Hypothalamus (tissue), 51 donors: Measurements from ENCODE around the gene KRT4.

Source experiments
- DNase-seq, 51 donors: peaks; one replicate each; lab custom pipeline; 2025; lab: John Stamatoyannopoulos, UW

The KRT4 gene

GRCh38 chr12:52759218-52759617, 54.7 kb downstream of the KRT4 start:
- DNase-seq: no peak

DNA sequence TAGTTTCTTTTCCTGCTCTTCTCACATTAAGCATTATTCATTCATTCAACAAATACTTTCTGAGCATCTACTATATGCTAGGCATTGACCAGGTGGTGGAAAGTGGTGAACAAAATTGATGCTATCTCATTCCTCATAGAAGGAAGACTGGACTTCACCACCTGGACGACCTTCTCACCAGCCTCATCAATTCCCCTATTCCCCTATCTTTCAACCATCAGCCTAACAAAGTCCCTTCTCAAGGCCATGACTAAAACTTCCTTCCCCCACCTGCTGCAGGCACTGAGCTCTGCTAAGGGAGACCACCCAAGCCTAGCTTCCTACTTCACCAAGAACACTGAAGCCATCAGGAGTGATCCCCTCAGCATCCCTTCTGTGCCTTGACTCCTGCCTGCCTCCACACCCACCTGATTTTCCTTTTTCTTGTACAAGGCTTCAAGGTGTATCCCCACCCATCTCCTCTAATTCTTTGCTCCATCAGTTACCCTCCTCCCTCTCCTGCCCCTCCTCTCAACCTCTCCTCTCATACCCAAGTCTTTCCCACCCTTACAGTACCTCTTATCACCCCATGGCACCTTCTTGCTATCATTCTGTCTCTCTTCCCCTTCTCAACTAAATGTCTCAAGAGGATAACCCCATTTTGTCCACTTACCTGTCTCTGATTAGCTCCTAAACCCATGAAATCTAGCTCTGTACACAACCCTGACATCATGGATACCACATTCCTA, 56.3 kb downstream of the KRT4 start:
- no peak for DNase-seq
